MM.1S (cell line): Measurements from ENCODE around the gene ARMC9.

Experiments
- DNase-seq: peaks from one replicate; pipeline ENCODE4 v3.0.0-alpha.2; 2015
- H2AFZ ChIP-seq: fragments of 300-600 bp; sonication (generic); 2 replicates; pipeline ENCODE4 v1.6.0; 2016; ENCODE audit warnings: antibody characterized with exemption, low read length
- H3F3A ChIP-seq: fragments of 300-600 bp; sonication (generic); 2 replicates; pipeline ENCODE4 v1.6.1; 2016; ENCODE audit warnings: mild to moderate bottlenecking, antibody characterized with exemption, low read length, moderate library complexity, mixed read lengths; ENCODE audit not compliant: insufficient read depth
- H3K27ac ChIP-seq: fragments of 300-600 bp; sonication (generic); 2 replicates; pipeline ENCODE4 v1.5.1; 2016; ENCODE audit warnings: mild to moderate bottlenecking, low read length
- H3K27me3 ChIP-seq: fragments of 300-600 bp; sonication (generic); replicated peaks from 2 replicates; pipeline ENCODE4 v1.6.0; 2016; ENCODE audit warnings: low read length; ENCODE audit not compliant: insufficient read depth
- H3K36me3 ChIP-seq: fragments of 300-600 bp; sonication (generic); replicated peaks from 2 replicates; pipeline ENCODE4 v1.6.1; 2016; ENCODE audit warnings: mild to moderate bottlenecking, low read length, mixed read lengths; ENCODE audit not compliant: insufficient read depth
- H3K4me1 ChIP-seq: fragments of 300-600 bp; sonication (generic); 2 replicates; pipeline ENCODE4 v1.6.1; 2016; ENCODE audit warnings: low read length, mixed read lengths
- H3K4me2 ChIP-seq: fragments of 300-600 bp; sonication (generic); 2 replicates; pipeline ENCODE4 v1.6.0; 2016; ENCODE audit warnings: low read depth, low read length
- H3K4me3 ChIP-seq: fragments of 300-600 bp; sonication (generic); 2 replicates; pipeline ENCODE4 v1.5.1; 2016; ENCODE audit warnings: low read length, mixed read lengths
- H3K79me2 ChIP-seq: fragments of 300-600 bp; sonication (generic); 2 replicates; pipeline ENCODE4 v1.6.1; 2016; ENCODE audit warnings: mixed run types, low read length, mixed read lengths
- H3K9ac ChIP-seq: fragments of 300-600 bp; sonication (generic); 2 replicates; pipeline ENCODE4 v1.6.1; 2016; ENCODE audit warnings: low read length, mixed read lengths
- H3K9me2 ChIP-seq: fragments of 300-600 bp; sonication (generic); replicated peaks from 2 replicates; pipeline ENCODE4 v1.6.1; 2016; ENCODE audit warnings: mild to moderate bottlenecking, low read length, mixed read lengths; ENCODE audit not compliant: insufficient read depth
- H3K9me3 ChIP-seq: fragments of 300-600 bp; sonication (generic); replicated peaks from 2 replicates; pipeline ENCODE4 v1.6.1; 2016; ENCODE audit warnings: mild to moderate bottlenecking, low read length, mixed read lengths; ENCODE audit not compliant: insufficient read depth
- H4K20me1 ChIP-seq: fragments of 300-600 bp; sonication (generic); 2 replicates; pipeline ENCODE4 v1.6.1; 2016; ENCODE audit warnings: mild to moderate bottlenecking, low read length, moderate library complexity, mixed read lengths; ENCODE audit not compliant: insufficient read depth
- CTCF ChIP-seq: fragments of 300-600 bp; sonication (generic); IDR thresholded peaks from 2 replicates; pipeline ENCODE4 v1.5.1; 2016; ENCODE audit warnings: antibody characterized with exemption, low read length, mixed read lengths
- EZH2 ChIP-seq: fragments of 300-600 bp; sonication (generic); optimal IDR thresholded peaks from 2 replicates; pipeline ENCODE3; 2017; ENCODE audit warnings: low read depth, mild to moderate bottlenecking, antibody characterized with exemption, low read length, mixed read lengths
- EZH2phosphoT487 ChIP-seq: fragments of 300-600 bp; sonication (generic); IDR thresholded peaks from 2 replicates; pipeline ENCODE4 v1.6.1; 2018; ENCODE audit warnings: antibody characterized with exemption, low read length

Gene ARMC9

GRCh38 chr2:231244382-231245248 is 46.2 kb downstream of the ARMC9 start:
- H3K4me2 ChIP-seq, result no peak overlapping the region
- DNase-seq, result no peak
- H3F3A ChIP-seq, result no peaks in the 10 kb centered on the region
- no peak overlapping the region for H2AFZ ChIP-seq
- no peaks in the 10 kb centered on the region for H3K9me3 ChIP-seq
- H3K36me3 ChIP-seq, result no peaks in the 10 kb centered on the region
- no peaks in the 10 kb centered on the region for H3K27me3 ChIP-seq
- no peaks in the 10 kb centered on the region for H4K20me1 ChIP-seq
- H3K79me2 ChIP-seq, result no peaks in the 10 kb centered on the region
- H3K9me2 ChIP-seq, result no peaks in the 10 kb centered on the region
- H3K27ac ChIP-seq, result no peak overlapping the region
- no peak for TF ChIP-seq CTCF
- no peak for TF ChIP-seq EZH2
- no peak for TF ChIP-seq EZH2phosphoT487
- no peak overlapping the region for H3K9ac ChIP-seq
- H3K4me1 ChIP-seq, result no peaks in the 10 kb centered on the region
- no peak overlapping the region for H3K4me3 ChIP-seq

GRCh38 chr2:231245249-231246094 is 47.0 kb downstream of the ARMC9 start:
- no peaks in the 10 kb centered on the region for H3K27me3 ChIP-seq
- DNase-seq, result no peak
- no peaks in the 10 kb centered on the region for H4K20me1 ChIP-seq
- H3K9me2 ChIP-seq, result no peaks in the 10 kb centered on the region
- no peak overlapping the region for H3K4me2 ChIP-seq
- H3K4me1 ChIP-seq, result no peaks in the 10 kb centered on the region
- TF ChIP-seq CTCF (no peak), EZH2 (no peak), EZH2phosphoT487 (no peak)
- H2AFZ ChIP-seq, result no peak overlapping the region
- no peak overlapping the region for H3K9ac ChIP-seq
- H3K27ac ChIP-seq, result no peak overlapping the region
- no peaks in the 10 kb centered on the region for H3K36me3 ChIP-seq
- H3K9me3 ChIP-seq, result no peaks in the 10 kb centered on the region
- H3K79me2 ChIP-seq, result no peaks in the 10 kb centered on the region
- H3K4me3 ChIP-seq, result no peak overlapping the region
- no peaks in the 10 kb centered on the region for H3F3A ChIP-seq

GRCh38 chr2:231246171-231246842 is 47.9 kb downstream of the ARMC9 start:
- Histone ChIP-seq H3F3A (no peaks in the 10 kb centered on the region), H4K20me1 (no peaks in the 10 kb centered on the region), H2AFZ (no peak overlapping the region), H3K36me3 (no peaks in the 10 kb centered on the region), H3K4me2 (no peak overlapping the region), H3K27ac (no peak overlapping the region), H3K4me3 (no peak overlapping the region), H3K9me3 (no peaks in the 10 kb centered on the region), H3K9ac (no peak overlapping the region), H3K27me3 (no peaks in the 10 kb centered on the region), H3K9me2 (no peaks in the 10 kb centered on the region), H3K4me1 (no peaks in the 10 kb centered on the region), H3K79me2 (no peaks in the 10 kb centered on the region)
- TF ChIP-seq EZH2 (no peak), EZH2phosphoT487 (no peak), CTCF (no peak)
- DNase-seq, result no peak
